Skeletal muscle tissue (tissue), 4 donors: ENCODE results near the gene METTL1. TPM values are rescaled to one million over a fixed set of nuclear protein-coding genes. Genes with fewer than 3 reads are reported as not detected.

Experiments
- H3K27ac ChIP-seq: one replicate; pipeline ENCODE4 v1.7.0; 2013; ENCODE audit warnings: mild to moderate bottlenecking, low read depth, low read length, inconsistent platforms
- H3K27me3 ChIP-seq, 3 donors: one replicate each; pipeline ENCODE4 v1.7.0; 2013; ENCODE audit warnings: low read length in 3 of 3; ENCODE audit not compliant: control insufficient read depth in 3 of 3, insufficient read depth in 3 of 3
- H3K36me3 ChIP-seq, 3 donors: one replicate each; pipeline ENCODE4 v1.7.0; 2013; ENCODE audit warnings: low read length in 3 of 3; ENCODE audit not compliant: control insufficient read depth in 3 of 3, insufficient read depth in 3 of 3
- H3K4me1 ChIP-seq, 3 donors: one replicate each; pipeline ENCODE4 v1.7.0; 2013; ENCODE audit warnings: low read length in 3 of 3, mild to moderate bottlenecking in 3 of 3; ENCODE audit not compliant: control insufficient read depth in 3 of 3, insufficient read depth in 3 of 3
- H3K4me3 ChIP-seq, 3 donors: one replicate each; pipeline ENCODE4 v1.7.0; 2013; ENCODE audit warnings: low read length in 3 of 3
- H3K9ac ChIP-seq, 3 donors: one replicate each; pipeline ENCODE4 v1.7.0; 2013; ENCODE audit warnings: low read length in 3 of 3, mild to moderate bottlenecking in 3 of 3, moderate library complexity in 2 of 3, low read depth in 1 of 3
- H3K9me3 ChIP-seq, 3 donors: one replicate each; pipeline ENCODE4 v1.7.0; 2013; ENCODE audit warnings: low read length in 3 of 3; ENCODE audit not compliant: control insufficient read depth in 3 of 3
- total RNA-seq: library from RNA; depleted of rRNA; stranded (reverse); fragments of >200 nt; gene quantifications from one replicate; pipeline ENCODE4 v1.2.3, GENCODE V29; 2014
- donor health status: Osteomylitis.

METTL1 gene
- total RNA-seq, 1 donor from 2014 or later, result 5.7 TPM

DNA sequence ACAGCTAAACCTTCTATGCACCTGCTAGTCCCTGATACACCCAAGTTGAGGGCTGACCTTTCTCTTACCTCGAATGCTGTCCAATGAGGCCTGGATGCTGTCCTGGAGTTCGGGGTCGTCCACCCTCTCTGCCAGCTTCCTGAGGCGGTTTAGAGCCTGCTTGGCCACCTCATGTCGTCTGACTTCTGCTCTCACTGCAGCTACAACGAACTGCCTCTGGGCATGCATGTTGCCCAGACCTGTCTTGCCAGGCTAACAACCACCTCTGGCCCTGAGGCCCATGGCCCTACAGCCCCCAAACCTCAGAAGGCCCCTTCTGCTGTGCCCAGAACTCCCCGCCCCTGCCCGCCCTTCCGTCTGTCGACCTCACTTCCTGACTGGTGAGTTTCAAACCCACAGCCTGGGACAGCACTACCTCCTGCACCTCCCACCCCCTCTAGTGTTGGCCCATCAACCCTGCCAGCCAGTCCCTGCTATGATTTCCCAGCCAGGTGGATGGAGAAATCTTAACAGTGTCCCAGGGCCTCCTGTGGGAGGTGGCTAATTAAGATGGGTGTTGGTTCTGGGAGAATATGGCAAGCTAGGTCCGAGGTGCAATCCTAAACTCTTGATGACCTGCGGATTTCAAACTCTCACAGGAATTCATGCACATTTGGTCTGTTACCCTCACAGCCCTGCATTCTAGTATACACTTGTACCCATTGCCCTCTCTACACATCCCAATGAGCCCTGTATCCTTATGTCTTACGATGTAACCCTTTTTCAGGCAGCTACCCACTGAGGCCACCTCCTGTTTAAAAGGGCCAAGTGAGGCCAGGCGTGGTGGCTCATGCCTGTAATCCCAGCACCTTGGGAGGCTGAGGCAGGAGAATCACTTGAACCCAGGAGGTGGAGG, 29.8 kb downstream of the METTL1 start:
- Histone ChIP-seq H3K9me3 (no peaks in the 10 kb centered on the region), H3K4me1 (peaks cover 12 to 24% (median 18%) of the 10 kb centered on the region in 3 donors), H3K27ac (no peak overlapping the region), H3K36me3 (peaks cover 3 to 11% (median 7%) of the 10 kb centered on the region in 3 donors), H3K27me3 (peaks cover 25 to 34% (median 32%) of the 10 kb centered on the region in 3 donors), H3K9ac (no peak overlapping the region), H3K4me3 (peak overlapping the region in 2 of 3 donors; percentile 20 to 22)

DNA sequence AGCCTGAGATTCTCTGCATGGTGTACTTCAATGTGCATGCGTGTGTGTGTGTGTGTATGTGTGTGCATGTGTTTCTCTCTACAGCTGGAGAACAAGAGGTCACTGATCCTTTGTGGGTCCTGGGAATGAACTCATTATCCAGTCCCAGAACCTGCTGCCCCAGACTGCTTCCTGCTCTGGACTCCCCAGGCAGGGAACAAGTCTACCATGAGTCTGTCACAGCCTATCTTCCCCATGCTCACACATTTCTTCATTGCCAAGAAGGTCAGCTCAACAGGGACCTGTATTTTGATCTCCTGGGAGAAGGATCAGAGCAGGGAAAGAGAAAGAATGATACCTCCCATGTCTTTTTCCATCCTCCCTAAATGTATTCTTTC, 30.5 kb downstream of the METTL1 start:
- H3K27me3 ChIP-seq, result peaks cover 32 to 41% (median 39%) of the 10 kb centered on the region in 3 donors
- no peaks in the 10 kb centered on the region for H3K9me3 ChIP-seq
- no peak overlapping the region for H3K27ac ChIP-seq
- H3K9ac ChIP-seq, result no peak overlapping the region
- H3K4me1 ChIP-seq, result peaks cover 17 to 30% (median 20%) of the 10 kb centered on the region in 3 donors
- peaks cover 0 to 4% (median 0%) of the 10 kb centered on the region in 3 donors for H3K36me3 ChIP-seq
- H3K4me3 ChIP-seq, result peak overlapping the region in 1 of 3 donors; percentile 20

DNA sequence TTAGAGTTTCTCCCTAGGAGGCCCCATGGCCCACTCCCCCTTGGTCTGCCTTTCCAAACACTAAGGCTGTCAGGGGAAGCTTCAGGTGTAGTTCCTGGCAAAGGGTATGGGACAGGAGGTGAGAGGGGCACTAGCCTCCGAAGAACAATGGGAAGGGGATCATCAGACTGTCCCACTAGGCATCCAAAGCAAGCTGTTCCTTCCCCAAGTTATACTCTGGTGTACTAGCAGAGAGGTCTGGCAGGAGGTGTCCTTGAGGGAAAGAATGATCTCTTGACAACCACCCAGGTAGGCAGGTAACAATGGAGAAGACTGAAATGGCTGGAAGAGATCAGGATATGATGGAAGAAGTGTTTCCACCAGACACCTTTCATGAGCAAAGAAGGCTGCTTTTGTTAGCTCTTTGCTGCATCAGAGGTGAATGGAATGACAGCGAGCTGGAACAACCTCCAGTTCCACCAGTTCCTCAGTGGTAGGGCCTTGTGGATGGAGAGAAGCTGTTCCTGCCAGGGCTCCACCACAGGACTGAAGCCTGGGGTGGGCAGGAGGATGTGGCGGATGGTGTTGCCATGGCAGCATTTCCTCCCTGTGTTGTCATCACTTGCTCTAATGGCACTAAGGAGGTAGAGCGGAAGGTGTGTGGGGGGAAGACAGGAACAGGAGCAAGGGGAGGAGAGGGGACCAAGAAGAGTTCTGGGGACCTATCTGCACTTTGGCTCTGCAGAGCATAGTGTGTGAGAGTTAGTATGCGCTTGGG, 31.1 kb downstream of the METTL1 start:
- Histone ChIP-seq H3K9ac (peak overlapping the region in 1 of 3 donors; percentile 32), H3K27ac (no peak overlapping the region), H3K27me3 (peaks cover 37 to 47% (median 45%) of the 10 kb centered on the region in 3 donors), H3K4me3 (no peak overlapping the region), H3K36me3 (no peaks in the 10 kb centered on the region), H3K4me1 (peaks cover 18 to 34% (median 24%) of the 10 kb centered on the region in 3 donors), H3K9me3 (no peaks in the 10 kb centered on the region)

DNA sequence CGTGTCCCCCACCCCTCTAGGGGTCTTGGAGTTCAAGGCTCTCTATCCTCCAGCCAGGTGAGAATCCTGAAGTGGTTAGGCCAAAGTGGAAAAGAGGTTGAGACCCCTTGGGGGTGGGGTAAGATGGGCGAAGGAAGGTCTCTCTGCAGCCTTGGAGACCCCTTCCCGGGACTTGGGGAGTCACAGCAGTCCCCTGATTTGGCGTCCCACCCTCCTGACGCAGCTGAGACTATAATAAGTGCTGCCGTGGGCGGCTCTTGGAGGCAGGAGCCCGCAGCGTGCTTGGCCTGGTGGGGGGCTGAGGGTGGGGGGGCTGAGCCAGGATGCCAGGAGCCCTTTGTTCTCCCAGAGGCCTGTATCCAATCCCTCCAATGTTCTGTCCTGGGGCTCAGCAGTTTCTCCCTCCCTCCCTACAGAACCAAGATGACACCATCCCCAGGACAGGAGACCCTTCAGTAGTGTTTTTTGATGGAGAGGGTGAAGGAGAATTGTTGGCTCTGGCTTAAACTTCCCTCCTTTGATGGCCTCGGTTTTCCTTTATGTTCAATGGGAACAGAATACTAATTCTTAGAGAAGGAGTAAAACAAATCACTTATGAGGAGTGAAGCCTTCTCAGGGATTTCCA, 31.9 kb downstream of the METTL1 start:
- H3K27me3 ChIP-seq, result peaks cover 41 to 55% (median 52%) of the 10 kb centered on the region in 3 donors

DNA sequence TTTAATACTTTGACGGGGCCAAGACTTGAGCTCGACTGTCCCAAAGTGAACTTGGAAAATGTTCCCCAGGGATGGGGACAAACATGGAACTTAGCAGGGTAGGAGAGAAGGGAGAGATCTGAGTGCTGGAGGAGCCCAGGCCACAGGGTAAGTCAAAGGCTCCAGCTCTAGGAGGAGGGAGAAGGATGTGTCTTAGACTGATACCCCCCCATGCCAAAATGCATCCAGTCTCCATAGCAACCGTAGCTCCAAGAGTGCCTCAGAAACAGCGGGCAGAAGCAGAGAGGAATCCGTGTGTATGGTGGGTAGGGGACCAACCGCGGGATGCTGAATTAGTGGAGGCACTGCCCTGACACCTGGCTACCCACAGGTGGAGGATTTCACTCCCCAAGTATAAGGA, 32.5 kb downstream of the METTL1 start:
- Histone ChIP-seq H3K4me3 (no peak overlapping the region), H3K27me3 (peaks cover 41 to 61% (median 58%) of the 10 kb centered on the region in 3 donors), H3K27ac (peak overlapping the region; percentile 36), H3K9ac (peak overlapping the region in 1 of 3 donors; percentile 45), H3K9me3 (no peaks in the 10 kb centered on the region), H3K4me1 (peaks cover 22 to 39% (median 26%) of the 10 kb centered on the region in 3 donors), H3K36me3 (no peaks in the 10 kb centered on the region)

More for the DNA sequence above, 31.9 kb downstream of the METTL1 start:
- Histone ChIP-seq H3K9ac (peak overlapping the region in 1 of 3 donors; percentile 45), H3K4me1 (peaks cover 21 to 36% (median 27%) of the 10 kb centered on the region in 3 donors), H3K36me3 (no peaks in the 10 kb centered on the region), H3K27ac (no peak overlapping the region), H3K4me3 (no peak overlapping the region), H3K9me3 (no peaks in the 10 kb centered on the region)

DNA sequence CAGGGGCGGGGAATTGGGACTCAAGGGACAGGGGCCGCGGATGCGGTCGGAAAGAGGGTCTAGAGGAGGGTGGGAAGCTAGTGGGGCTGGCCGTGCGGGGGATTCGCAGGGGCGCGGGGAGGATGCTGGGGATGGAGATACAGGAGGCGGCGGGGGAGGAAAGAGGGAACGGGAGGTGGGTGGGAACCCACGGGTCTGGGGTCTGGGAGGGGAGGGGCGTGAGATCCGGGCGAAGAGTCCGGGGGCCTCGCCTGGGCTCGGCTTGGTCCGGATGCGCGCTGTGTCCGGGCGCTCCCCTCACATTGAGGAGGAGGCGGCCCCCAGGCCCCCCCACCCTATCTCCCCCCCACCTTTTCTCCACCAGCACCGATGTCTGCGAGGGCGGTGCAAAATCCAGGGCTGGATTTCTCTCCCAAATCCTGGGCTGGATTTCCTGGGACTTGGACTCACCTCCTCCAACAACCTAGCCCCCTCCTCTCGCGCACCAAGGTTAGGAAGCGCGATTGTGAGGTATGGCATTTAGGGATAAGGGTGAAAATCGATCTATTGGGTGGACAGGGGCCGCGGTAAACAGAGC, 33.2 kb downstream of the METTL1 start, which contains the start of gene AGAP2:
AGAP2 (minus strand) TSS at position 82 of the 577 bp plus-strand sequence. CDS start 496 bp downstream, outside the sequence.
- peak within 1 kb of the TSS; percentile 36 for H3K27ac ChIP-seq

DNA sequence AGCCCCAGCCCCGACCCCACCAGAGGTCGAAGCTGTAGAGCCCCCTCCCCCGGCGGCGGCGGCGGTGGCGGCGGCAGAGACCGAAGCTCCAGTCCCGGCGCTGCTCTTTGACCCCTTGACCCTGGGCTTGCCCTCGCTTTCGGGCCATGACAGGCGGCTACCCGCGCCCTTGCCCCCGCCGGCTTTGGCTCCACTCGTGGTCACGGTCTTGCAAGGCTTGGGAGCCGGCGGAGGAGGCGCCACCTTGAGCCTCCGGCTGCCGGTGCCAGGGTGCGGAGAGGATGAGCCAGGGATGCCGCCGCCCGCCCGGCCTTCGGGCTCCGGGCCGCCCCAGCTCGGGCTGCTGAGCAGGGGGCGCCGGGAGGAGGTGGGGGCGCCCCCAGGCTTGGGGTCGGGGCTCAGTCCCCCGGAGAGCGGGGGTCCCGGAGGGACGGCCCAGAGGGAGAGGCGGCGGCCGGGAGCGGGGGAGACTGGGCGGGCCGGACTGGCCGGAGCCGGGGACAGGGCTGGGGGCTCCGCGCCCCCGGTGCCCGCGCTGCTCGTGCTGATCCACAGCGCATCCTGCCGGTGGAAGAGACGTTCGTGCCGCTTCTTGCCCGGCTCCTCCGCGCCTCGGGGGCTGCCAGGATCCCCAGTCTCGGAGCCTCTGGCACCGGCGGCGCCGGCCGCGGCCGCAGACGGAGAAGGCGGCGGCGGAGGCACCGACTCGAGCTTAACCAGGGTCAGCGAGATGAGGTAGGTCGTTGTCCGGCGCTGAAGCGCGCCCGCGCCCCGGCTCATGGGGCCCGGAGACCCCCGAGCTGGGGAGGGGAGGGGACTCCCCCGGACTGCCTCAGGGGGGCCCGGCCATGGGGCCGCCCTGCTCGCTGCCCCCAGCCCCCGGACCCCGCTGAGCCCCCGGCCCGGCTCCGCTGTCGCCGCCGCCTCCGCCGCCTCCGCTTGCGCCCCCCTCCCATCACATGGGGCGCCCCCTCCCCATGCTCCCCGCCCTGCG, 34.1 kb downstream of the METTL1 start:
- Histone ChIP-seq H3K27me3 (peaks cover 41 to 76% (median 61%) of the 10 kb centered on the region in 3 donors), H3K36me3 (no peaks in the 10 kb centered on the region), H3K4me3 (peak overlapping the region in 2 of 3 donors; percentile 40 to 54), H3K27ac (no peak overlapping the region), H3K9ac (peak overlapping the region in 1 of 3 donors; percentile 72), H3K4me1 (peaks cover 18 to 34% (median 23%) of the 10 kb centered on the region in 3 donors), H3K9me3 (no peaks in the 10 kb centered on the region)

More for the DNA sequence above, 33.2 kb downstream of the METTL1 start, which contains the start of gene AGAP2:
- peaks cover 41 to 68% (median 61%) of the 10 kb centered on the region in 3 donors for H3K27me3 ChIP-seq
- H3K4me1 ChIP-seq, result peaks cover 18 to 34% (median 23%) of the 10 kb centered on the region in 3 donors
- H3K36me3 ChIP-seq, result no peaks in the 10 kb centered on the region
- no peaks in the 10 kb centered on the region for H3K9me3 ChIP-seq
- H3K4me3 ChIP-seq, result peak within 1 kb of the TSS in 2 of 3 donors; percentile 40 to 54
- peak within 1 kb of the TSS in 1 of 3 donors; percentile 72 for H3K9ac ChIP-seq

DNA sequence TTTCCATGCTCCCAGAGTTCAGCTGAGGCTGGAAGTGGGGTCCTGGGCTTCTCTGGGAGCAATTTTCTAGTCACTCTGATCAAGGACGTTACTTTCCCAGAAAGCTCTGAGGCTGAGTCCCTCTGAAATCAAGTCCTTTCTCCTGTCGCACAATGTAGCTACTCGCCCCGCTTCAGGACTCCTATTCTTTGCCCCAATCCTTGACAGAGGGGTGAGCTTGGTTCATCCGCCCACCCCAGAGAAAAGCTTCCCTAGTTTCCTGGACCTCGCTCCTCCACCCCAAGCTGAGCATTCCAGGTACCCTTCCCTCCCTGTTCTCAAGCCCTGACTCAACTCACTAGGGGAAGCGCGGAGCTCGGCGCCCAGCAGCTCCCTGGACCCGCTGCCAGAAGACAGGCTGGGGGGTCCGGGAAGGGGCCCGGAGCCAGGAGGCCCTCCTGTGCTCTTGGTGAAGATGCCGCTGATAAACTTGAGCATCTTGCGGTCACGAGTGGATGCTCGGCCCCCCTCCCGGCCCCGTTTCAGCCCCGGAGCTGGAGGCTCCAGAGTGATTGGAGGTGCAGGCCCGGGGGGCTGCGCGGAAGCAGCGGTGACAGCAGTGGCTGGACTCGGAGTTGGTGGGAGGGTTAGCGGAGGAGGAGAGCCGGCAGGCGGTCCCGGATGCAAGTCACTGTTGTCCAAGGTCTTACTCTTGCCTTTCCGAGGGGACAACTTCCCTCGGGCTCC, 35.0 kb downstream of the METTL1 start:
- peak overlapping the region; percentile 10 for H3K27ac ChIP-seq
- H3K4me3 ChIP-seq, result peak overlapping the region; percentile 24 to 45 (median 40)
- peaks cover 41 to 82% (median 62%) of the 10 kb centered on the region in 3 donors for H3K27me3 ChIP-seq
- H3K4me1 ChIP-seq, result peaks cover 18 to 34% (median 23%) of the 10 kb centered on the region in 3 donors
- H3K9me3 ChIP-seq, result no peaks in the 10 kb centered on the region
- H3K36me3 ChIP-seq, result no peaks in the 10 kb centered on the region
- peak overlapping the region in 1 of 3 donors; percentile 72 for H3K9ac ChIP-seq
